ENCODE results near the gene G0S2. TPM values are rescaled to one million over a fixed set of nuclear protein-coding genes. Genes with fewer than 3 reads are reported as not detected.

G0S2 gene
- total RNA-seq, 1 experiment from 2014 or later = 620 TPM

DNA sequence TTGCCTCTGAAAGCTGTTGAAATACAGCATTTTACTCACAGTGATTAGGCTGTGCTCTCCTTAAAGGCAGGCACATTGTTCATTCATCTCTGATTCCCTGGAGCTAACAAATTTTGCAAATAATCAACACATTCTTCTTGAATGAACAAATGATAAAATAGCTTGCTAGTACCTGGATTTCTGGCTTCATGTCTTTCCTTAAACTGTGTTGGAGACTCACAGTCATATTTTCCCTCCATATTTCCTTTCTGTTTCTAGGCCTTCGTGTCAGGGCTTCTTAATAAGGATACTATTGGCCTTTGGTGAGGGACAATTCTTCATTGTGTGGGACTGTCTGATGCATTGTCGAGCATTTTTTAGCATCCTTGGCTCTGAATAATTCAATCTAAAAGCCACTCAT lies 39.1 kb downstream of the G0S2 start:
- Histone ChIP-seq H3K4me2 (ENCODE audit: low read length) (no peak overlapping the region), H3K4me1 (ENCODE audit: insufficient read depth, low read length) (peaks cover 10% of the 10 kb centered on the region; the same call in 1 of the 2 replicates), H3K9me2 (replicated peaks; ENCODE audit: low read length) (no peaks in the 10 kb centered on the region), H2AFZ (ENCODE audit: low read length) (no peak overlapping the region), H3K36me3 (ENCODE audit: low read depth, low read length) (no peaks in the 10 kb centered on the region), H3F3A (ENCODE audit: low read length, unreplicated experiment) (no peaks in the 10 kb centered on the region), H3K79me2 (ENCODE audit: low read length) (no peaks in the 10 kb centered on the region), H3K4me3 (ENCODE audit: low read length) (no peak overlapping the region), H3K27me3 (ENCODE audit: low read length) (no peaks in the 10 kb centered on the region), H4K20me1 (ENCODE audit: low read length) (no peaks in the 10 kb centered on the region), H3K9ac (ENCODE audit: low read length) (no peak overlapping the region), H3K9me3 (ENCODE audit: low read length) (no peaks in the 10 kb centered on the region), H3K27ac (ENCODE audit: low read length) (no peak overlapping the region)
- ATAC-seq = no peak
- no peak for DNase-seq
- intact Hi-C loops (cut with micrococcal nuclease) = no loop called here
- ChIA-PET POLR2A (ENCODE audit: unreplicated experiment) (no interaction called here), CTCF (no interaction called here)
- no TSS peak for BruUV-seq (replicated peaks)
- no peak for TF ChIP-seq EZH2phosphoT487 (IDR thresholded peaks at IDR 0.05; ENCODE audit: borderline replicate concordance, low read length)
- TF ChIP-seq EZH2 (IDR thresholded peaks at IDR 0.05; ENCODE audit: low read length, unreplicated experiment) = no peak
- TF ChIP-seq, protein P1, sequence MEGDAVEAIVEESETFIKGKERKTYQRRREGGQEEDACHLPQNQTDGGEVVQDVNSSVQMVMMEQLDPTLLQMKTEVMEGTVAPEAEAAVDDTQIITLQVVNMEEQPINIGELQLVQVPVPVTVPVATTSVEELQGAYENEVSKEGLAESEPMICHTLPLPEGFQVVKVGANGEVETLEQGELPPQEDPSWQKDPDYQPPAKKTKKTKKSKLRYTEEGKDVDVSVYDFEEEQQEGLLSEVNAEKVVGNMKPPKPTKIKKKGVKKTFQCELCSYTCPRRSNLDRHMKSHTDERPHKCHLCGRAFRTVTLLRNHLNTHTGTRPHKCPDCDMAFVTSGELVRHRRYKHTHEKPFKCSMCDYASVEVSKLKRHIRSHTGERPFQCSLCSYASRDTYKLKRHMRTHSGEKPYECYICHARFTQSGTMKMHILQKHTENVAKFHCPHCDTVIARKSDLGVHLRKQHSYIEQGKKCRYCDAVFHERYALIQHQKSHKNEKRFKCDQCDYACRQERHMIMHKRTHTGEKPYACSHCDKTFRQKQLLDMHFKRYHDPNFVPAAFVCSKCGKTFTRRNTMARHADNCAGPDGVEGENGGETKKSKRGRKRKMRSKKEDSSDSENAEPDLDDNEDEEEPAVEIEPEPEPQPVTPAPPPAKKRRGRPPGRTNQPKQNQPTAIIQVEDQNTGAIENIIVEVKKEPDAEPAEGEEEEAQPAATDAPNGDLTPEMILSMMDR (conservative IDR thresholded peaks at IDR 0.05; ENCODE audit: low read depth, low read length) = no peak

DNA sequence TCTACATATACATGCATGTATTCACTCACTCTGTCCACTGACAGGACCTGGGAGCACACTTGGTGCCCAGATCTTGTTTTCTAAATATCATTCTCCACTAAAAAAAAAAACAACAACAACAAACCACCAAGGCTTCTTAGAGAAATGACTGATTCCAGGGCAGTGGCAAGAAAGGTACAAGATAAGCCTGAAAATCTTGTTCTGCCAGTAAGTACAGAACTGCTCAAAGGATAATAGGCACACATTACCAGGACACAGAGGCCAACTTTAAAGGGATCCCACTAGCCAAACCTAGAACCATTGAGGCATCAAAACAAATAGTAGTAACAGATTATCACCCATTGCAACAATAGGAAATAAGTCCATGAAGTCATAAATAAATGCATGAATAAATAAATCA lies 40.1 kb downstream of the G0S2 start:
- ChIA-PET CTCF (no interaction called here), POLR2A (ENCODE audit: unreplicated experiment) (no interaction called here)
- Histone ChIP-seq H3K36me3 (ENCODE audit: low read depth, low read length) (no peaks in the 10 kb centered on the region), H3K79me2 (ENCODE audit: low read length) (no peaks in the 10 kb centered on the region), H3K27me3 (ENCODE audit: low read length) (no peaks in the 10 kb centered on the region), H3K9me2 (replicated peaks; ENCODE audit: low read length) (no peaks in the 10 kb centered on the region), H3K9ac (ENCODE audit: low read length) (no peak overlapping the region), H3K4me2 (ENCODE audit: low read length) (no peak overlapping the region), H4K20me1 (ENCODE audit: low read length) (no peaks in the 10 kb centered on the region), H3K4me3 (ENCODE audit: low read length) (no peak overlapping the region), H3K27ac (ENCODE audit: low read length) (no peak overlapping the region), H2AFZ (ENCODE audit: low read length) (no peak overlapping the region), H3F3A (ENCODE audit: low read length, unreplicated experiment) (no peaks in the 10 kb centered on the region), H3K4me1 (ENCODE audit: insufficient read depth, low read length) (peaks cover 10% of the 10 kb centered on the region; the same call in 1 of the 2 replicates), H3K9me3 (ENCODE audit: low read length) (no peaks in the 10 kb centered on the region)
- DNase-seq (peak; percentile 41), ATAC-seq (no peak)
- TF ChIP-seq, protein P1 (conservative IDR thresholded peaks at IDR 0.05; ENCODE audit: low read depth, low read length) = no peak
- no peak for TF ChIP-seq EZH2phosphoT487 (IDR thresholded peaks at IDR 0.05; ENCODE audit: borderline replicate concordance, low read length)
- no peak for TF ChIP-seq EZH2 (IDR thresholded peaks at IDR 0.05; ENCODE audit: low read length, unreplicated experiment)
- intact Hi-C loops (cut with micrococcal nuclease) = no loop called here
- no TSS peak for BruUV-seq (replicated peaks)

DNA sequence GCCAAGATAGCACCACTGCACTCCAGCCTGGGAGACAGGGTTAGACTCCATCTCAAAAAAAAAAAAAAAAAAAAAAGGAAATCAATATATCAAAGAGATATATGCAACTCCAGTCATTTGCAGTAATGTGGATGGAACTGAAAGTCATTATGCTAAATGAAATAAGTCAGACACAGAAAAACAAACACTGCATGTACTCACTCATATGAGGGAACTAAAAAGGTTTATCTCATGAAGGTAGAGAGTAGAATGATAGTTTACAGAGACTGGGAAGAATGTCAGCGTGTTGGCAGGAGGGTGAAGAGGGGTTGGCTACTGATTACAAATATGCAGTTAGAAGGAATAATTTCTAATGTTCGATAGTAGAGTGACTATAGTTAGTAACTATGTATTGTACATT lies 42.6 kb downstream of the G0S2 start:
- no peaks in the 10 kb centered on the region for H3K79me2 ChIP-seq (ENCODE audit: low read length)
- intact Hi-C loops (cut with micrococcal nuclease) = no loop called here
- POLR2A ChIA-PET (ENCODE audit: unreplicated experiment) = no interaction called here
- no peak overlapping the region for H2AFZ ChIP-seq (ENCODE audit: low read length)
- no peak for DNase-seq
- ATAC-seq = no peak
- no peaks in the 10 kb centered on the region for H3K9me3 ChIP-seq (ENCODE audit: low read length)
- no peaks in the 10 kb centered on the region for H3K9me2 ChIP-seq (replicated peaks; ENCODE audit: low read length)
- H3K4me1 ChIP-seq (ENCODE audit: insufficient read depth, low read length) = peaks cover 5% of the 10 kb centered on the region; the same call in 1 of the 2 replicates
- no peak overlapping the region for H3K4me3 ChIP-seq (ENCODE audit: low read length)
- CTCF ChIA-PET = no interaction called here
- H3K27ac ChIP-seq (ENCODE audit: low read length) = no peak overlapping the region
- TF ChIP-seq EZH2 (IDR thresholded peaks at IDR 0.05; ENCODE audit: low read length, unreplicated experiment) (no peak), EZH2phosphoT487 (IDR thresholded peaks at IDR 0.05; ENCODE audit: borderline replicate concordance, low read length) (no peak)
- TF ChIP-seq, protein P1 (conservative IDR thresholded peaks at IDR 0.05; ENCODE audit: low read depth, low read length) = no peak
- H4K20me1 ChIP-seq (ENCODE audit: low read length) = no peaks in the 10 kb centered on the region
- no TSS peak for BruUV-seq (replicated peaks)
- H3F3A ChIP-seq (ENCODE audit: low read length, unreplicated experiment) = no peaks in the 10 kb centered on the region
- no peaks in the 10 kb centered on the region for H3K27me3 ChIP-seq (ENCODE audit: low read length)
- H3K4me2 ChIP-seq (ENCODE audit: low read length) = no peak overlapping the region
- H3K36me3 ChIP-seq (ENCODE audit: low read depth, low read length) = no peaks in the 10 kb centered on the region
- H3K9ac ChIP-seq (ENCODE audit: low read length) = no peak overlapping the region

All from PC-3 (cell line).